Retinal pigment epithelial cell (primary cell): ENCODE results near the gene NUDT3.
A peak's percentile ranks its signal among the peaks of the same experiment; 100 is the strongest.
"Not testable (repeated sequence)": the region's sequence is repeated elsewhere in the genome, so short reads cannot be mapped to it uniquely, and the experiment has no call there.

ENCODE experiments used
- DNase-seq: peaks from one replicate; pipeline ENCODE4 v3.0.0-alpha.2; 2010; ENCODE audit warnings: low read depth
- H3K4me3 ChIP-seq: 2 replicates; pipeline ENCODE4 v1.5.1; 2011; ENCODE audit warnings: mild to moderate bottlenecking, low read length, control low read depth, moderate library complexity
- CTCF ChIP-seq: conservative IDR thresholded peaks from 2 replicates; pipeline ENCODE4 v1.5.1; 2011; ENCODE audit warnings: low read depth, low read length, control low read depth, inconsistent platforms

Gene NUDT3

GRCh38 chr6:34331371-34332050 lies 61.0 kb downstream of the NUDT3 start:
- no peak for TF ChIP-seq CTCF
- H3K4me3 ChIP-seq = no peak overlapping the region
- DNase-seq = peak; percentile 34

GRCh38 chr6:34329814-34330213 lies 62.7 kb downstream of the NUDT3 start:
- H3K4me3 ChIP-seq, DNase-seq: not testable (repeated sequence)

GRCh38 chr6:34328969-34329368 lies 63.5 kb downstream of the NUDT3 start:
- no peak for DNase-seq
- H3K4me3 ChIP-seq = no peak overlapping the region
- TF ChIP-seq CTCF = no peak

- not testable (repeated sequence) for DNase-seq, H3K4me3 ChIP-seq
Measured at GRCh38 chr6:34327313-34328205, 64.9 kb downstream of the NUDT3 start.

- DNase-seq = no peak
- H3K4me3 ChIP-seq = no peak overlapping the region
- no peak for TF ChIP-seq CTCF
Measured at GRCh38 chr6:34325633-34326032, 66.8 kb downstream of the NUDT3 start.

GRCh38 chr6:34324738-34325444 lies 67.6 kb downstream of the NUDT3 start:
- H3K4me3 ChIP-seq = no peak overlapping the region
- no peak for DNase-seq
- TF ChIP-seq CTCF = no peak

GRCh38 chr6:34324221-34324620 lies 68.2 kb downstream of the NUDT3 start:
- DNase-seq = not testable (repeated sequence)

GRCh38 chr6:34323300-34323699 lies 69.2 kb downstream of the NUDT3 start:
- DNase-seq = no peak
- TF ChIP-seq CTCF = no peak
- no peak overlapping the region for H3K4me3 ChIP-seq

More at GRCh38 chr6:34324221-34324620, 68.2 kb downstream of the NUDT3 start:
- not testable (repeated sequence) for H3K4me3 ChIP-seq
